ENCODE results near the gene EAF1.
"Not testable (repeated sequence)": the region's sequence is repeated elsewhere in the genome, so short reads cannot be mapped to it uniquely, and the experiment has no call there.

Gene EAF1

DNA sequence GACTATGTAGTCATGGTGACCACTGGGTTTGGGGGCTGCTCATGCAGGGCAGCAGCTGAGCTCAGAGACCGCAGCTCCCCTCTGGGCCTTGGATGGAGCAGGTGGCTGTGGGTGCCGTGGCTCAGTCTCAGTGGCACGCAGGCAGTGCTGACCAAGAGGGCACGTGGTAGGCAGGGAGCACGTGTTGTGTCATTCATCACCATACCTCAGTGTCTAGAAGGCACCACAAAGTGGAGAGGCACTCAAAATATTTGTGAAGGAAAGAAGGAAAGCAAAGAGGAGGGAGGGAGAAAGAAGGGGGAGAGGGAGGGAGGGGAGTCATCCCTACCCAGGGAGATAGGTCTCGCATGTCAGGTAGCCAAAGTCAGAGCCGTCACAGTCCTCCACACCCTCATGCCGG, 26.1 kb downstream of the EAF1 start:
- no peak for DNase-seq

DNA sequence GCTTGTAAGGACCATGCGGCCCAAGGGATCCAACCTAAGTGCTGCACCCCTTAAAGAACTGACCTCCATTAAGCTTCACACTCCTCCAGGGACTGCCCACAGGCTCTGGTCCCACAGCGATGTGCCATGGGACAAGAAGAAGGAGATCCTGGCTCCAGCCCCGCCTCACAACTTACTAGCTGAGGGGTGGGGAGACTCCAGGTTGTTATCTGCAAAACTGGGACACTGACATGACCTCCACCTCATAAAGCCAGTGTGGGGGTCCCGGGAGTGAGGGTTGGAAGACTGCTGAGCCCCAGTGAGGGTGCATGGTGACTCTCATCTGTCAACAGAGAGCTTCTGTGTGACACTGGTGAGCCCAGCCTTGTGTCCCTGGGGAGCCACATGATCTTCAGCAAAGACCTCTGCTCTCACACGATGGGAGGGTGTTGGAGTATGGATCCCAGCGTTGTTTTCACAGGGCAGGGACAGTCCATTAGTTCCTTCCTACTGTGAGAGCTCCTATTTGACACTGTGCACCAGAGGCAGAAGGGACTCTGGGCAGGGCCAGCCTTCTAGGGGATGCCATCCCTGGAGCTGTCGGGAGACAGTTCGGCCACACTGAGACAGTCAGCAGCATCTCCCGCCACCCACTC, 26.7 kb downstream of the EAF1 start:
- no peak for DNase-seq

DNA sequence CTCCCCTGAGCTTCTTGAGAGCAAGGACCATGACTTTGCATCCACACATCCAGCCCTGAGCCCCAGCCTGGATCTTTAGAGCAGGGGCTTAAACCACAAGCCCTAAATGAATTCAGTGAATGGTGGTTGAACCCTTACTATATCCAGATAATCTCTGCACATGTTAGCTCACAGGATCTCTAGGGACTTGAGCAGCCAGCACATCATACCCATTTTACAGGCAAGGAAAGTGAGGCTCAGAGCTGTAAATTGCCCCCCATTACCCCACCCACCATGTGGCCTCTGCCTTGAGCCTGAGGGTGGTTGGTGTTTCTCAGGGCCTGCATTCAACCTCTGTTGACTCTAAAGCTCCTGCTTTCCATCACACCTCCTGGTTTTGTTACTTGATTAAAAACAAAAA, 27.6 kb downstream of the EAF1 start:
- DNase-seq: no peak

DNA sequence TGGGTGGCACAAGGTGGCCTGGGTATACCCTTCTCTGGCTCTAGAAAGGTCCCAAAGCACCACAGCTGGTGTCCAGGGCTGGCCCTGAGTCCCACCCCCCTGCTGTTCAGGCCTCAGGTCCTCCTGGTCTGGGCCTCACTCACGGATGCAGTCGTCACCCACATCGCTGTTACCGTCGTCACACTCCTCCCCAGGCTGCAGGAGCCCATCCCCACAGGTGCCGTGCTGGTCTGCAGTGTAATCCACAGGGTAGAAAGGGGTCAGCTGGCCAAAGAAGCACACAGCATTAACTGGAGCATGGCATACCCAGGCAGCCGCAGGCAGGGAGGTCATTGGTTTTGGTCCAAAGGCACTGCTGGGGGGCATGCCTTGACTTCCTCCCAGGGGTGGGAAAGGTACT, 28.4 kb downstream of the EAF1 start:
- DNase-seq: no peak

DNA sequence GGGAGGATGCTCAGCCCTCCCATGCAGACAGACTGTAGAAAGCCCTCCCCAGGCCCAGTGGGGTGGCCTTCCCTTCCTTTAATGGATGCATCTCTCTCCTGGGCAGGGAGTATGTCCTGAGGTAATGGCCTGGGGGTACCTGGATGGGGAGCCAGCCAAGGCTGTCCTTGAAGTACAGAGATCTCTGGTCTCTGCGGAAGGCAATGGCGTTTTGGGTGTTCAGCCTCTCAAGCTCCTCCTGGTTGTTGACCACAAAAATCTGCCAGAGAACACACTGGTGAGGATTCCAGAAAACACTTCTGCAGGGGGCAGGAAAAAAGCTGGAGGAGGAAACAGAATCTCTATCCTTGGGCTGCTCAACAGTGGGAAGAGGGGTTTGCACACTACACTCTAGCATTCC, 28.9 kb downstream of the EAF1 start:
- no peak for DNase-seq

DNA sequence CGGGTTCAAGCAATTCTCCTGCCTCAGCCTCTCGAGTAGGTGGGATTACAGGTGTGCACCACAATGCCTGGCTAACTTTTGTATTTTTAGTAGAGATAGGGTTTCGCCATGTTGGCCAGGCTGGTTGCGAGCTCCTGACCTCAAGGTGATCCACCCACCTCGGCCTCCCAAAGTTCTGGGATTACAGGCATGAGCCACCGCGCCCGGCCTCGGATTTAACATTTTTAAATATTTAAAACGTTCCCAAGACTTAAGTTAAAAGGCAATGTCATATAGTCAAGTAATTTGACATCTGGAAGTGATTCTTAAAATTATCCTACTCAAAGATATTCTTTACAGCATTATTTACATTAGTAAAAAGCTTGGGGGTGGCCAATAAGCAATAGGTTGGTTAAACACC, 29.5 kb downstream of the EAF1 start:
- DNase-seq: not testable (repeated sequence)

DNA sequence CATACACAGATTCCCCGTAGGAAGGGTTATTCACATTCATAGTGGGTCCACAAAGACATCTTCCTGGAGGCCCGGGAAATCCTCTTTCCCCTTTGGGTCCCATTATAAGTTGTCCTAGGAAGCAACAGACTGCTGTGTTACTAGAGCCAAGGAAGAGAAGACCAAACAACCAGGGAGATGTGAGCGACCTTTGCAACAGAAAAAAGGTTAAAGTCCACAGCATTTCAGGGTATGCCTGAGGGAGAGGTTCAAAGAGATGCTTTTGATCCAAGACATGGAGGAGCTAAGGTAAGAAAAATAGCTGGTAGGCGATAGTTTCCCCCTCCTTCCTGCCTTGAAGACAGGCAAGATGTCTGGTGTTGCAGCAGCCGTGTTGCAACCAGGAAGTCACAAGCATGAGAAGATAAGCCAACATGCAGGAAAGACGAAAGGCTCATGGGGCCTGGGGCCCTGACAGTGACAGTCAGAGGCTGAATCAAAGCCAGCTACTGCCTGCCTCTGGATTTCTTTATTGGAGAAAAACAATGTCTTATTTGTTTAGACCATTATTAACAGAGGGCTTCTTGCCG, 30.9 kb downstream of the EAF1 start:
- DNase-seq: no peak

DNA sequence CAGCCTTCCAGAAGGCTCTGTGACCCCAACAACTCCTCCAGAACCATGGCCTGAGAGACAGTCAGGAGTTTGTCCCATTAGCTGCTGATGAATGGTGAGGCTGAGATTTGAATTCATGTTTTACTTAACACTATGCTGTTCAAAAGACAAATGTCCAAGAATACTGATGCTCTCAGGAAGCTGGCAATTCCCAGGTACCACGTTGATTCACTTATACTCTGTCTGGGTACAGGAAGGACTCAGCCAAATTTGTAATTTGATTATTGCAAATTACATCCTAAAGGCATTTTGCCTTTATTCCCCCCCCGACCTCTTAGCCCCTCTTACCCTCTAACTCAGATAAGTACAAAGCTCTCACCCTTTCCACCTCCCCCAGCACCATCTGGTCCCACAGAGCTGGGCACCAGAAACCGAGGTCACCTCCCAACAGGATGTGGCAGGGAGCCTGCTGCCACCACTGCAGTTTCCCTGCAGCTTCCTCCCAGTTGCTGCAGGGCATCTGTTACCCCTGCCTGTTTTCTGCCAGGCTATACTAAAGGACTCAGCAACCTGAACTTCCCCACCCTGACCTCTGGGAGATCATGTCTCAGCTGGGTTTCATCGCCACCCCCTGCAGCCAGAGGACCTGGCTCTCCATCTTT, 33.6 kb downstream of the EAF1 start:
- no peak for DNase-seq

DNA sequence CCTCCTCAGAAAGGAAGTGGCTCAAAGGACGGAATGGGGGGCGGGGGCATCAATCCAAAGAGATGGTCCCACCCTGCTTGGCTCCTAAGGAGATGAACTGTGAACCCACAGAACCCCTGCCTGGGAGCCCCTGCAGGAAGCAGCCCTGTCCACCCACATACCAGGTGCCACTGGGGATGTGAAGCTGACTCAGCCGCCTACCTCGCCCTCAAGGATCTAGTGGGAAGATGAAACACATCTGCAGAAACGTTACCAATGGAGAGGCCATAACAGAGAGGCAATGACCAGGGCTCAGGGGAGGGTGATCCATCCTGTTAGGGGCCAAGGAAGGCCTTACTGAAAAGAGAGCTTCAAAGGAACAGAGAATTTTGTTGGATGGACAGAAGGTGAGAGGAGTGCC, 35.1 kb downstream of the EAF1 start:
- DNase-seq: no peak

DNA sequence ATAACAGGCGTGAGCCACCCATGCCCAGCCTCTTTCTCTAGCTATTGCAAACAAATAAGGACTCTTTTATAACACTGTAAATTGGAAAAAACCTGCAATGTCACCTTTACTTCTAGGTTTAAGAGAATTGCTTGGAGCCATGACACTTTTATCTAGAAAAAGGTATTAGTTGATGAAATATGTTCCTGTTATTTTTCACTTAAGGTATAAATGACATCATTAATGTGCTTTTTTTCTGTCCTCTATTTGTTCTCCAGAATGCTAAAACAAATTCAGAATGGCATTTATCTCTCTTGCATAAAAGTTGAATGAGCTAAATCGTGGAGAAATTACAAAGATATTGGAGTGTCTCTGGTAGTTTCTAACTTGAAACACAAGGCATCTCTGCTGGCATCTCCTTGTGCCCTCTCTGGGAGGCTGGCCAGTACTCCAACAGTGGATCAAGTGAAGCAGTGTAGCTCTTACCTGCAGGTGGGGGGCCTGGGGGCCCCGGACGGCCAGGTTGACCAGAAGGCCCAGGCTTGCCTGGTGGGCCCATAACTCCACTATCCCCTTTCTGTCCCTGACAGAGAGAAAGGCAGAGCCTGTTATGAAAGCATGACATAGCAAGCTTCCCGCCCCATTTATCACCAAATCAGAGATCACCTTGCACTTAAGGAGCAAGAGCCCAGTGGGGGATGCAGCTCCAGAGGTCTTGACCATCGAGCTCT, 38.6 kb downstream of the EAF1 start:
- no peak for DNase-seq

DNA sequence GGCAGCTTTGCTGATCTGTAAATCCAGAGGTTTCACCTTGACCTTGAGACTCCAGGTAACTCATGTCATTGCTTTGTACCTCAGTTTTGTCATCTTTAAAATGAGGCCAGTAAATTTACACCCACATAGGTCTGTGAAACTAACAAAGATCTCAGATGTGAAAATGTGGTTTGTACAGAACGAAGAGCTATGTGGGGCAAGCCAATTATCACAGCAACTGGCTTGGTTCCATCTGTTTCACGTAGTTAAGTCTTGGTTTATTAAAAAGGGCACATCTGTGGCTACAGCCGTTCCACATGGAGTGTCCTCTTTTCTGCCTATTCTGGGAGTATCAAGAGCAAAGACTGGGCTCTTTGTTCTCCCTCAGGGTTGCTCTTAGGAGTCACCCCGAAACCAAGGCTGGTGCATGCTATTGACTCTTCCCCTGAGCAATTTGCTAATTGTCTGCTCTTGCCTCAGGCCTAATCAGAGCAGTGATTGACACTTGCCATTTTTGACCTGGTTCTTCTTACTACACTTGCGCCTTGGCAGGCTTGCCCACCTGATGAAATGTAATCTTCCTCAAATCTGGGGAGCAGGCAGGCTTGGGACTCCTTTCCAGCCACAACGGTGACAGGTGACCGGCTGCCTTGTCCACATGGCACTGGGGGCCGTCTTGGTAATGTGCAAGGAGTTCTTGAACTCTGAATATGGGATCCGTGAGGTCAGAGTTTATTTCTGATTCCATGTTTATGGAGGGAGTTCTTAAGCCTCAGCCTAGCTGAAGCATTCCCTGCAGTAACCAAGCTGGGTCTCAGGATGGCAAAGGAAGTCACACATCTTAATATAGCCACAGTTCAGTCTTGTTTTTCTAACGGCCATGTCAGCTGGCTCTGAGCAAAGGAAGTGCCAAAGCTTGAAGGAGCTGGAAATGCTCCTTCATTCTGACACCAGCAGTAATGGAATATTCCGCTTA, 40.1 kb downstream of the EAF1 start:
- DNase-seq: no peak

DNA sequence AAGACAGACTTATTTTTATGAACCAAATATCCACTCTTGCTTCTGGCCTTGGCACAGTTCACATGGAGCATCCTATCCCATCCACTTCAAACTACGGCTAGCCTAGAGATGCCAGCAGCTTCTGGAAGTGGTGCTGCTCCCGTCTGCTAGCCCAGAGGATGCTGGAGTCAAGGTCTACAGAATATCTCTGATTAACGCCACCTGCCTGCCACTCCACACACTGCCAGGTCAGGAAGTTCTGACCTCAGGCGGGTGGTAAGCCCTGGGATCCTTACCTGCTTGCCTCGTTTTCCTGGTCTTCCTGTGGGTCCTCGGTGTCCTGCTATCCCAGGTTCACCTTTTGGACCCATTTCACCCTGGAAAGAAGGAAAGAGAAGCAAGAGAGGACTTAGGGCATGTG, 42.9 kb downstream of the EAF1 start:
- no peak for DNase-seq

DNA sequence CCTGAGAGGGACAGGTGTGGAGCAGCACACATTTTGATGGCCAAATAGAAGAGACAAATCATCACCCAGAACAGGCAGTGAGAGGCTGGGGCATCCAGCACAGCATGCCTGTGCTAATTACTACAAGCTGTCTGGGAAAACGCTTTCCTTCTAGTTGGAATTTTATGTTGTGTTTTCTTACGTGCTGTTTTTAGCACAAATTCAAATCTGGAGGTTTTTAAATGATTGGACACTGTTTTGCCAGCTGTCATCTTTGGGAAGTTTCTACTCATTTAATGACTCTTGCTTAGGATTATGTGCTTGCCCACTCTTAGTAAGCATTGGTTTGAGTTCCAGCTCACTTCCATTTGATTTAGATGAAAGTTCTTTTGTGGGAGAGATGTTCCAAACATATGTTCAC, 43.5 kb downstream of the EAF1 start:
- no peak for DNase-seq

DNA sequence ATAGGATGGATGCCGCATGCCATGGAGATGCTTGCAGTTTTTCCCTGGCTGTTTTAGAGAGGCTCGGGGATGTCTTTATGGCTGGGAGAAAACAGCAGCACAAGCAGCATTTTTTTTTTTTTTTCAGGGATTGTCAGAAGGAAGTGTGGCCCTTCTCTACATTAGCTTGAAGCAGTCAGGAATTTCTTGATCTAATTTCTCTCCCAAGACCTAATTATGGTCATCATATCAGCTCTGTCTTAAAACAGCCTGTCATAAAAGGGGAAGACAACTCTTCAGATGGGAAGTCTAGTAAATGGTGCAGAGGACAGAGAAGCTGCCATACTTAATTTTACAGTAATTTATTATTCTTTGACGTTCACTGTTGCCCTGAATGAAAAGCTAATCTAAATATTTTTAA, 44.5 kb downstream of the EAF1 start:
- no peak for DNase-seq

DNA sequence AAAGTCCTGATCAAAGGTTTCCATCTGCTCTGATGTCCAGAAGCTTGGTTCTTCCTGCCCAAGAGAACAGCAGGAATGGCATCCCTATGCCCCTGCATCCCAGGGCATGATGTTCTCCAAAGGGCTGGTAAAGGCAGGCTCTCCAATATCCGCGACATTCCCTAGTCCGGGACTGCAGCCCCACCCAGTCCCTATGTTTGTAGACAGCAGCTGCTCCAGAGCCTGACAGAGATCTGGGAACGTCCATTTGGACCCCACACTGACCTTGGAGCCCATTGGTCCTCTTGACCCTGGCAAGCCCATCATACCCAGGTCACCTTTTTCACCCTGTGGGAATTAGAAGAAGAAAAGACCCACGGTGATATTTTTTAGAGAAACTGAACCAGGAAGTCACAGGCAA, 47.8 kb downstream of the EAF1 start:
- DNase-seq: no peak

DNA sequence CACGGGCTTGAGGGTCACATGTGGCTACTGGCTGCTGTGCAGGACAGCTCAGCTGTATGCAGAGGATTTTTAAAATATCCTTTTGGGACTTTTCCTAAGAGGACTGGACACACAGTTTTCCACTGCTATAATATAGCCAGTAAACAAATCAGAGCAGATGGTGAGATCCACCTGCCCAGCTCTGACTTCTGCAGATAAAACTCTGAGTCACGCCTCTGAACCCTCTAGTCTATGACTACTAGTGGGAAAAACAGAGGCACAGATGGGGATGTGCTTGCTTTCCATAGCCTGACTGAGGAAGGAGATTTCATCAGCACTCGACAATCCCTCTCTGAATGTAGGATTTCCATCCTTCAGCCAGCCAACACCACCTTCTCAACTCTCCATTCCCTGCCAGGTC, 49.0 kb downstream of the EAF1 start:
- no peak for DNase-seq

DNA sequence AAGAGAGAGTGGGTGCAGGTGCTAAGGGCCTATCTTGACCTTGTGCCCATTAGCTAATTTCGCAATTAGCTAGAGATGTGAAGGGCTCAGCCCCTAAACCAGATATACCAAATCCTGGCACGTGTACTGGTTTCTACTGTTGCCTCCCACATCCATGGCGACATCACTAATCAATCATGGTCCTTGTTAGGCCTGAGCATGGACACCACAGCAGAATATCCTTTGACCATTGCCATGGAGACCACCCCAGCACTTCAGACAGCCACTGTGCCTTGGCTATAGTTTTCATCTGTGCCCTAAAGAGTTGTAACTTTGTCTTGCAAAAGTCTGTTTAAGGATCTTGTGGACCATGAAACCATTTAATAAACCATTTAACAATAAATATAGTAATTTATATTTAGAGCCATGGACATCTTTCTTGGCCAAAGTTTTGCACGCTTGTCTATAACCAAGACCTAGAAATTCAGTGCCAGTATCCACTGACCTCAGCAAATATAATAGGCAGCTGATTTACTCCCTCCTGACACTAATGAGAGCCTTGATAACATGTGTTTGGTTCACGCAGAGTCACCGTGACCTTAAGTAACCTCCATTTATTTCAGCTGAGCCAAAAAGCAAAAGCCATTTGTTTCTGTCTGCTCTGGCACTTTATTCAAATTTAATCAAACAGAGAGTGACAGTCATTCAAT, 50.7 kb downstream of the EAF1 start:
- no peak for DNase-seq

DNA sequence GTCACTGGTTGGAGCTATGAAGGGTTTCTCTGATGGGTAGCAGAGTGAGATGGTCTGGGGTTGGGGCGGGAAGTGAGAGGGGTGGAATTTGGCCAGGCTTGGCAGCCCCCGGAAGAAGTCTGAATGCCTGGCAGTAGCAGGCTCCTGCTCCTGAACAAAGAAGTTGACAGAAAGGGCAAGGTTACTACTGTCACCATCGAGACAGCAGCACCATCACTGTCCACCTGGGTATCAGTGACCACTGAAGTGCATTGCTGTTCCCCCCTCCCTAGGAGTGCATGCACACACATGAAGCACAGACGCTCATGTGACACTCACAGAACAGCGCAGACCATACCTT, 51.2 kb downstream of the EAF1 start:
- DNase-seq: no peak

DNA sequence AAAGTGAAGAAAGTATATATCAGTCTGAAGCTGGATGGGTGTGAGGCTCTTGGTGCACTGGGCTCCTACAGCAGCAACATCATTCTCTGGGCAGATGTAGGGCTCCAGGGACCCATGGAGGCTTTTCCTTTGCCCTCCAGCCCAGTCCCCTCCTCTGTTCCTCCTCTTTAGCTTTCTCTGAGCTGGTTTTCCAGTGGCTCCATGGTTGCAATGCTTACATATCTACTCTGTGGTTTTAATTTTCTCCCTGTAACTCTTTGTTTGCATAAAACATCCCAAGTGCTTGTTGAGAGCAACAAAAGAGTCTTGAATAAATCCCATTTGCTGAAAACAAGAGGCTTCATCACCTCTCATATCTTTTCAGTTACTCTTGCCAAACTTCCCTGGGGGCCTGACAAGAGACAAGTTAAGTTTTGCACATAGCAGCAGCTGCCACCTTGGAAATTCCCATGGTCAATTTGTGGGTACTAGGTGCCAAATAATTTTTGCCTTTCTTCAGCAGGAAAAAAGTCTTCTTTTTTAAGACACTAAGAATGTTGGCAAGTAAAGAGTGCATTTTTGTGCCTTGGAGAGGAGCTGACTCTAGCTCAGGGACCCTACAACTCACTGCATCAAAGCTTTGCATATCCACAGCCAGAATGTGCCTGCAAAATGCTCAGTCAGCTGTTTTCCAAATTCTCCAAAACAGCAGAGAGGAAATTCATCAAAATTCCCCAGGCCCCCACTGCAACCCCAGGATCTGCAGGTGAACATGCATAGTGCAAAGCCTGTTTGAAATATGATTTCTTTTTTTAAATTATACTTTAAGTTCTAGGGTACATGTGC, 52.2 kb downstream of the EAF1 start:
- no peak for DNase-seq

DNA sequence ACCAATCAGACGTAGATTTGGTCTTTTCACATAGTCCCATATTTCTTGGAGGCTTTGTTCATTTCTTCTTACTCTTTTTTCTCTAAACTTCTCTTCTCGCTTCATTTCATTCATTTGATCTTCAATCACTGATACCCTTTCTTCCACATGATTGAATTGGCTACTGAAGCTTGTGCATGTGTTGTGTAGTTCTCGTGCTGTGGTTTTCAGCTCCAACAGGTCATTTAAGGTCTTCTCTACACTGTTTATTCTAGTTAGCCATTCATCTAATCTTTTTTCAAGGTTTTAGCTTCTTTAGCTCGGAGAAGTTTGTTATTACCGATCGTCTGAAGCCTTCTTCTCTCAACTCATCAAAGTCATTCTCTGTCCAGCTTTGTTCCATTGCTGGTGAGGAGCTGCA, 57.2 kb downstream of the EAF1 start:
- DNase-seq: not testable (repeated sequence)

DNA sequence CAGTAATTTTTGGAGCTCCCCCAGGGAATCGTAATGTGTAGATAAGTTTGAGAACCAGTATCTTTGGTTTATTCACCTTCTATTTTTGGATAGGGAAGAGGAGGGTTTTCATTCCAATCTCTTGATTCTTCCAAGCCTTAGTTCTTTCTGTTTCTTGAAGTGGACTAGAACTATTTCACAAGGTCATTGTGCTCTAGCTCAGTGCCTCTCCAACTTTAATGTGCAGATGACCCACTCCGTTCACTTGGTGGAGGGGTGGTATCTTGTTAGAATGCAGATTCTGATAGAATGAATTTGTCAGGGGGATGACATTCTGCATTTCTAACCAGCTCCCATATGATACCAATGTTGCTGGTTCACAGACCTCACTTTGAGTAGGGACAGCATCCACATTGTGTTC, 58.6 kb downstream of the EAF1 start:
- no peak for DNase-seq

DNA sequence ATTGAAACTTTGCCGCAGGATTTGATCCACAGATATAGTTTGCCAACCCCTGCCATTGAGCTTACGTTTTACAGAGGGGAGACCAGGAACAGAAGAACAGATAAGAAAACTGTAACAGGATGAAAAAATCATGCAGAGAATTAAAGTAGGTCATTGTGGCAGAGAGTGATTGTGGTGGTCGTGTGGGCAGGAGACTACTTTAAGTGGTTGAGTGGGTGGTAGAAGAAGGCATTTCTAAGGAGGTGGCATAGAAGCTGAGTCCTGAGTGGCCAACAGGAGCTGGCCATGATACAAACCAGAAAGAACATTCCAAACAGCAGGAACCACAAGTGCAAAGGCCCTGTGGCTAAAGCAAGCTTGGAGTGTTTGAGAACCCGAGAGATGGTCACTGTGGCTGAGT, 59.6 kb downstream of the EAF1 start:
- DNase-seq: no peak
